A673 (cell line): ENCODE data around the gene AFAP1. TPM values are rescaled to one million over a fixed set of nuclear protein-coding genes. Genes with fewer than 3 reads are reported as not detected.

Experiments used
- BruUV-seq: library from RNA; stranded (reverse); fragments of 400-500 nt; replicated peaks from 2 replicates; lab custom pipeline; 2021; lab: Mats Ljungman, UMichigan
- CTCF ChIA-PET: fragments of 300-600 bp; sonication (Branson Sonifier 250); formaldehyde crosslinking; loops from one replicate; lab custom pipeline; 2022; ENCODE audit warnings: antibody characterized with exemption; lab: Charles Lee
- POLR2A ChIA-PET: fragments of 300-600 bp; sonication (Branson Sonifier 250); formaldehyde crosslinking; loops from one replicate; lab custom pipeline; 2022; ENCODE audit warnings: antibody characterized with exemption; ENCODE audit not compliant: low non-redundant PET; lab: Charles Lee
- DNase-seq: peaks from one replicate; pipeline ENCODE4 v3.0.0-alpha.2; 2015; ENCODE audit warnings: low spot score
- H3K27ac ChIP-seq: fragments of 200-600 bp; sonication (generic); 2 replicates; pipeline ENCODE4 v1.5.1; 2016; ENCODE audit warnings: mixed run types, low read depth, mild to moderate bottlenecking, mixed read lengths, antibody characterized with exemption, low read length; ENCODE audit not compliant: poor library complexity, severe bottlenecking
- H3K27me3 ChIP-seq: fragments of 200-600 bp; sonication (generic); replicated peaks from 2 replicates; pipeline ENCODE4 v1.6.1; 2017; ENCODE audit warnings: mixed run types, low read depth, mild to moderate bottlenecking, mixed read lengths, antibody characterized with exemption, low read length; ENCODE audit not compliant: insufficient read depth, poor library complexity
- H3K36me3 ChIP-seq: fragments of 200-600 bp; sonication (generic); 2 replicates; pipeline ENCODE4 v1.6.1; 2016; ENCODE audit warnings: mixed run types, mild to moderate bottlenecking, mixed read lengths, antibody characterized with exemption, low read length; ENCODE audit not compliant: insufficient read depth, poor library complexity, severe bottlenecking
- H3K4me1 ChIP-seq: fragments of 200-600 bp; sonication (generic); 2 replicates; pipeline ENCODE4 v1.6.1; 2017; ENCODE audit warnings: mixed run types, mild to moderate bottlenecking, mixed read lengths, antibody characterized with exemption, low read length; ENCODE audit not compliant: insufficient read depth, poor library complexity, severe bottlenecking
- H3K4me3 ChIP-seq: fragments of 200-600 bp; sonication (generic); 2 replicates; pipeline ENCODE4 v1.5.1; 2016; ENCODE audit warnings: low read depth, mixed run types, mild to moderate bottlenecking, mixed read lengths, low read length; ENCODE audit not compliant: poor library complexity, severe bottlenecking
- H3K9me3 ChIP-seq: fragments of 200-600 bp; sonication (generic); 2 replicates; pipeline ENCODE4 v1.6.1; 2016; ENCODE audit warnings: mixed run types, low read depth, mild to moderate bottlenecking, mixed read lengths, antibody characterized with exemption, low read length; ENCODE audit not compliant: poor library complexity, severe bottlenecking
- EZH2 ChIP-seq: fragments of 200-600 bp; sonication (generic); IDR thresholded peaks from 2 replicates; pipeline ENCODE4 v1.6.1; 2017; ENCODE audit warnings: borderline replicate concordance, low read depth, mild to moderate bottlenecking, mixed read lengths, antibody characterized with exemption, low read length; ENCODE audit not compliant: poor library complexity, severe bottlenecking
- intact Hi-C: fragments of 100-400 bp; cut with micrococcal nuclease; formaldehyde crosslinking; loops from one replicate; pipeline ENCODE4 v1.10.0; 2022; ENCODE audit not compliant: unreplicated experiment
- total RNA-seq: library from RNA; stranded (reverse); gene quantifications from 2 replicates; pipeline ENCODE4 v1.2.3, GENCODE V29; 2021
- TF ChIP-seq, protein P1 (sequence below): fragments of 300-800, 200-600 bp; sonication (generic); conservative IDR thresholded peaks from 2 replicates; pipeline ENCODE4 v1.5.1; 2017; ENCODE audit warnings: low read depth, mild to moderate bottlenecking, antibody characterized with exemption, low read length, moderate library complexity, mixed read lengths

Gene AFAP1
- total RNA-seq, 1 experiment from 2014 or later, result 42.6 TPM

DNA sequence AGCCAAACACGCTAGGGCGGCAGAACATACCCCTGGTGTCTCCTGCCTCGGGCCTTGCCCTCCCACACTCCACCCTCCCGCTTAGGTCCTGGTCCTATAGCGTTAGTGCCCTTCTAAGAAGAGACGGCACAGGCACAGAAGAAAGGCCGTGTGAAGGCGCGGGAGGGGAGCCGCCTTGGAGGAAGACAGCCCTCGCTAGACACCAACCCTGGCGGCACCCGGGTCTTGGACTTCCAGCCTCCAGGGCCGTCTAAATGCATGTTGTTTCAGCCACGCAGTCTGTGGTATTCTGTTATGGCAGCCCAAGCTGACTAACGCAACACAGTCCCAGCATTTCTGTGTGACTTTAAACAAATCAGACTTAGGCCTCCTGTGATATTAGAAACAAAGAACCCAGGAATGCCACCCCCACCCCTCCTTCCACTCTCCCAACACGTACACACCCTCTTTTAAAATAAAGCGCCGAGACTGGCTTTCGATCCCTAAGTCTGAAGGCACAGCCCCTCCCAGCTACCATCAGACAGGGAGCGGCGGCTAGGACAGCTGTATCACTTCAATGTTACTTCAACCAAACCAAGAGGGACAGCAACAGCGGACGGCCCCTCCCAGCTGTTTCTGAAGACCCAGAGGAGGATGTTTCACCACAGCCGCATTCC, 128.0 kb downstream of the AFAP1 start:
- DNase-seq, result no peak

GRCh38 chr4:7810783-7811535, 128.7 kb downstream of the AFAP1 start:
- Histone ChIP-seq H3K36me3 (peaks cover 27% of the 10 kb centered on the region), H3K4me3 (no peak overlapping the region), H3K27me3 (no peaks in the 10 kb centered on the region), H3K27ac (no peak overlapping the region), H3K9me3 (no peaks in the 10 kb centered on the region), H3K4me1 (peaks cover 20% of the 10 kb centered on the region)
- no peak for TF ChIP-seq EZH2
- TF ChIP-seq, protein P1, sequence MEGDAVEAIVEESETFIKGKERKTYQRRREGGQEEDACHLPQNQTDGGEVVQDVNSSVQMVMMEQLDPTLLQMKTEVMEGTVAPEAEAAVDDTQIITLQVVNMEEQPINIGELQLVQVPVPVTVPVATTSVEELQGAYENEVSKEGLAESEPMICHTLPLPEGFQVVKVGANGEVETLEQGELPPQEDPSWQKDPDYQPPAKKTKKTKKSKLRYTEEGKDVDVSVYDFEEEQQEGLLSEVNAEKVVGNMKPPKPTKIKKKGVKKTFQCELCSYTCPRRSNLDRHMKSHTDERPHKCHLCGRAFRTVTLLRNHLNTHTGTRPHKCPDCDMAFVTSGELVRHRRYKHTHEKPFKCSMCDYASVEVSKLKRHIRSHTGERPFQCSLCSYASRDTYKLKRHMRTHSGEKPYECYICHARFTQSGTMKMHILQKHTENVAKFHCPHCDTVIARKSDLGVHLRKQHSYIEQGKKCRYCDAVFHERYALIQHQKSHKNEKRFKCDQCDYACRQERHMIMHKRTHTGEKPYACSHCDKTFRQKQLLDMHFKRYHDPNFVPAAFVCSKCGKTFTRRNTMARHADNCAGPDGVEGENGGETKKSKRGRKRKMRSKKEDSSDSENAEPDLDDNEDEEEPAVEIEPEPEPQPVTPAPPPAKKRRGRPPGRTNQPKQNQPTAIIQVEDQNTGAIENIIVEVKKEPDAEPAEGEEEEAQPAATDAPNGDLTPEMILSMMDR, result no peak
- intact Hi-C loops, result no loop called here
- POLR2A ChIA-PET, result no interaction called here
- DNase-seq, result no peak
- no TSS peak for BruUV-seq
- CTCF ChIA-PET, result no interaction called here

More for the DNA sequence above, 128.0 kb downstream of the AFAP1 start:
- no peaks in the 10 kb centered on the region for H3K9me3 ChIP-seq
- H3K36me3 ChIP-seq, result peaks cover 28% of the 10 kb centered on the region
- H3K4me1 ChIP-seq, result peaks cover 13% of the 10 kb centered on the region
- no peak overlapping the region for H3K4me3 ChIP-seq
- no peaks in the 10 kb centered on the region for H3K27me3 ChIP-seq
- BruUV-seq, result no TSS peak
- ChIA-PET CTCF (interaction anchor here (1.0 kb wide), 1 partner anchor 9 kb away, joined by 4 read pairs; no protein-coding TSS in a partner anchor), POLR2A (no interaction called here)
- intact Hi-C loops, result no loop called here
- no peak for TF ChIP-seq EZH2
- TF ChIP-seq, protein P1, result no peak
- H3K27ac ChIP-seq, result no peak overlapping the region

GRCh38 chr4:7808752-7809151, 130.9 kb downstream of the AFAP1 start:
- peaks cover 34% of the 10 kb centered on the region for H3K4me1 ChIP-seq
- no TSS peak for BruUV-seq
- ChIA-PET CTCF (no interaction called here), POLR2A (no interaction called here)
- intact Hi-C loops, result no loop called here
- no peak overlapping the region for H3K4me3 ChIP-seq
- H3K27ac ChIP-seq, result no peak overlapping the region
- DNase-seq, result no peak
- H3K9me3 ChIP-seq, result no peaks in the 10 kb centered on the region
- peaks cover 17% of the 10 kb centered on the region for H3K36me3 ChIP-seq
- TF ChIP-seq, protein P1, result no peak
- no peak for TF ChIP-seq EZH2
- H3K27me3 ChIP-seq, result no peaks in the 10 kb centered on the region
